LNCAP (cell line): ENCODE data around the gene FADS6.

Experiments used
- TF ChIP-seq, protein P1 (sequence below): fragments of 450-650 bp; IDR thresholded peaks from 2 replicates; pipeline ENCODE4 v1.5.1; 2017; ENCODE audit warnings: mild to moderate bottlenecking

The FADS6 gene

DNA sequence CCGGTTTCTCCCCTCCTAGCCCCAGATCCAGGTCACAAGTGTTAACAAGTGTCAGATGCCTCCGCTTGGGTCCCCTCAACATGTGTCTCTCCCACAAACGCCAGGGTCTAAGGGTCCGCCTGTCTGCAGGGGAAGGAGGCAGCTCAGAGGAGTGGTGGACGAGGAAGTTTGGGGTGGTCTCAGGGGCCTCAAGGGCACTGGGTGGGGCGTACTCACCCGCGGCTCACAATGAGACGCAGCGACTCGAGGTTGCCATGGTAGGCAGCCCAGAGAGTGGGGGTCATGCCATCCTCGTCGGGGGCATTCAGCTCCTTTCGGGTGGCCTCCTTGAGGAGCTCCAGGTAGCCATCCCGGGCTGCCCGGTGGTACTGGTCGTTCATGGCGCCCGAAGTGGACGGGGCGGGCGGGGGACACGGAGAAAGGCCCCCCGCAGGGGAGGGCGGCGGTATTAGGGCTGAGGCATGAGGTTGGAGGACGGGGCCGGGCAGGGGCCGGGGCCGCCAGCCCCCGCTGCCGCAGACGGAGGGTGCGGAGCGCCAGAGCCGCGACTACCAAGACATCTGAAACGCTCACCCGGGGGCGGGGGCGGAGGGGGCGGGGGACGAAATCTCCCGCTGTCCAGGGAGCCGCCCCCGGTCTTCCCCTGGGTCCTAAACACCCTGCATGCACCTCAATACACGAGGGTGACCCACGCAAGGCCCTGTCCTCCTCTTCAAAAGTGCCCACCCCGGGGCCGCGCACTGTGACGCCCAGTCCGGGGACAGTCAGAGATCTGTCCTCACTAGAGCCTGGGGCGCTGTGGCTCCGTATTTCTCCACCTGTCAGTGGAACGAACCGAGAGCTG, 29.5 kb upstream of the FADS6 start, which contains the start of gene USH1G:
Gene USH1G, minus strand, starts transcription at position 562 of the 844 bp plus-strand sequence. Its CDS starts 182 bp downstream, at position 380.
- TF ChIP-seq, protein P1, sequence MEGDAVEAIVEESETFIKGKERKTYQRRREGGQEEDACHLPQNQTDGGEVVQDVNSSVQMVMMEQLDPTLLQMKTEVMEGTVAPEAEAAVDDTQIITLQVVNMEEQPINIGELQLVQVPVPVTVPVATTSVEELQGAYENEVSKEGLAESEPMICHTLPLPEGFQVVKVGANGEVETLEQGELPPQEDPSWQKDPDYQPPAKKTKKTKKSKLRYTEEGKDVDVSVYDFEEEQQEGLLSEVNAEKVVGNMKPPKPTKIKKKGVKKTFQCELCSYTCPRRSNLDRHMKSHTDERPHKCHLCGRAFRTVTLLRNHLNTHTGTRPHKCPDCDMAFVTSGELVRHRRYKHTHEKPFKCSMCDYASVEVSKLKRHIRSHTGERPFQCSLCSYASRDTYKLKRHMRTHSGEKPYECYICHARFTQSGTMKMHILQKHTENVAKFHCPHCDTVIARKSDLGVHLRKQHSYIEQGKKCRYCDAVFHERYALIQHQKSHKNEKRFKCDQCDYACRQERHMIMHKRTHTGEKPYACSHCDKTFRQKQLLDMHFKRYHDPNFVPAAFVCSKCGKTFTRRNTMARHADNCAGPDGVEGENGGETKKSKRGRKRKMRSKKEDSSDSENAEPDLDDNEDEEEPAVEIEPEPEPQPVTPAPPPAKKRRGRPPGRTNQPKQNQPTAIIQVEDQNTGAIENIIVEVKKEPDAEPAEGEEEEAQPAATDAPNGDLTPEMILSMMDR, result no peak

DNA sequence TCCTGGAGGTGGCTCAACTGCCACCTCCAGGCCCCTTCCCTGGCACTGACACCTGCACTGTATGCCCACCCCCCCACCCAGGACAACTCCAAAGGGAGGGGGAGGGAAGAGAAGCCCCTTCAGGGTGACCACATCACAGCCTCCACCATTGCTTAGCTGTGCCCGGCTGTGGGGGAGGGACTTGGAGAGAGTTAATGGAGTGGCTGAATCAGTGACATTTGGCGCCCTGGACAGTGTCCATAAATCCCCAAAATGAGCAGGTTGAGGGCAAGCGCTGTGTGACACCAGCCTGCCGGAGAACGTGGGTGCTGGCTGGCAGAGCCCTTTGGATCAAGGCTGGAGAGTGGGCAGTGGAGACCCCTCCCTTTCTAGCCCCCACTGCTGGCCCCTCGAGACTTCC, 28.7 kb upstream of the FADS6 start:
- TF ChIP-seq, protein P1, result no peak

DNA sequence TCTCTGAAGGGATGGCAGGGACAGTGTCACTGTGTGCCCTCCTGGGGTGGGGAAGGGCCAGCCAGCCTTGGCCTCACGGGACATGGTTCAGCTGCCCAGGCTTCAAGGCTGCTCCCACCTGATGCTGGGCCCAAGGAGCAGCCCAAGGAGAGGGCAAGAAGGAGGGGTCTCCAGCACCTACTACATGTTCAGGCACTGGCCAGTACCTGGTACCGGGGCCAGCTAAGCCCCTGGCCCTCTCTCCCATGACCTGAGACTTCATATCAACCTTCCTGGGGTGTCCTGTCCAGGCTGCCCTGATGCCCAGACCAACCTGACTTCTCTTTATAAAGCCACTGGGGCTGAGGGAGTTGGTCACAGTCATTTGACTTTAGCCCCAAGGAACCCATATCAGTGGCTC, 28.3 kb upstream of the FADS6 start:
- TF ChIP-seq, protein P1, result no peak

DNA sequence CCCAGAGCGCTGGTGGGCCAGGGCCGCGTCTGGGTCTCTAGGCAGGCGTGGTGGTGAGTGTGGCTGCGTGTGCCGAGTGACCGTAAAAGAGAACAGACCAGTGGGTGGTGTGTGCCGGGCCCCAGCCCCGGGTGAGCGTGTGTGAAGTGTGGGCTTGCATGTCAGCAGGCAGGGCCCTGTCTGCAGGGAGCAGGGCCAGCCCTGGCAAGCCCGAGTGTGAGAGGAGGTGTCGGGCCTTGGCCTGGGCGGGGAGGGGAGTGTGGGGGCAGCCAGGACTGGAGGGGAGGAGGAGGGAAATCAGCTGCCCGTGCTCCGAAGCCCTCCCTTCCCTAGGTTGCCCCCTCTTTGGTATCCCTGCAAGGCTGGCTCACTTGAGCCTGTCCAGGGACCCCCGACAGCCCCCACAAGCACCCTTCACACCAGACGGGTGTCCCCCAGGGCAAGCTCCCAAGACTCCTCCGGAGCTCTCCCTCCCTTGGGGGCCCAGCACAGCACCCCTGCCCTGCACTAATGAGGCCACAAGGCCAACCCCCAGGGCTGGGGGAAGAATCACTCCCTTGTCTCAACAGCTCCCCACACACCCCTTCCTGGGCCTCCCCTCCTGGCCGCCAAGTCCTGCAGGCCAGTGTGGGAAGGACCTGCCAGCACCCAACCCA, 27.7 kb upstream of the FADS6 start:
- TF ChIP-seq, protein P1, result no peak

DNA sequence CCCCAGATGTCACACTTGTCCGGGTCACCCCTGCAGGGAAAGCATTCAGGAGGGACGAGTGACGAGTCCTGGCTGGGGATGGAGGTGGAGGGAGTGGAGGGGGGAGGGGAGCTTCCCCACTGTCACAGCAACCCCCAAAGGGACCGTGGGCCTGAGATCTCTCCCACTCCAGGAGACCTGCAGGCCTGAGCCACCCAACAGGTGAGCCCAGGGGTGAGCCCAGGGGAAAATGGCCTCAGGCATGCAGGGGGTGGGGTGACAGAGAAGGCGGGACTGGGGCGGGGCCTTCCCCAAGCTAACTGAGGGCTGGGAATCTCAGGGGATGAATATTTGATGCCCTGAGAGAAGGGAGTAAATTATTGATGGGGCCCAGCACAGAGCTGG, 27.2 kb upstream of the FADS6 start:
- TF ChIP-seq, protein P1, result no peak

DNA sequence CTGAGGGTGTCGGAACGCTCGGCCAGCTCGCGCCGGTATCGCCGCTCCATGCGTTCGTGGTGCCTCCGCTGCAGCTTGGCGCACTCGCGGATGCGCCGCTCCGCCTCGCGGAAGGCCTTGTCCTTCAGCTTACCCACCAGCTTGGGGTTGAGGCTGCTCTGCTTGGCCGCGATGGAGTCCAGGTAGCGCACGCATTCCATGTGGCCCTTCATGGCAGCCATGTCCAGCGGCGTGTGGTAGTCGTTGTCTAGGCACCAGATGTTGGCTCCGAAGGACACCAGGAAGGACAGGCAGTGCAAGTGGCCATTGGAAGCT, 26.8 kb upstream of the FADS6 start:
- TF ChIP-seq, protein P1, result no peak

DNA sequence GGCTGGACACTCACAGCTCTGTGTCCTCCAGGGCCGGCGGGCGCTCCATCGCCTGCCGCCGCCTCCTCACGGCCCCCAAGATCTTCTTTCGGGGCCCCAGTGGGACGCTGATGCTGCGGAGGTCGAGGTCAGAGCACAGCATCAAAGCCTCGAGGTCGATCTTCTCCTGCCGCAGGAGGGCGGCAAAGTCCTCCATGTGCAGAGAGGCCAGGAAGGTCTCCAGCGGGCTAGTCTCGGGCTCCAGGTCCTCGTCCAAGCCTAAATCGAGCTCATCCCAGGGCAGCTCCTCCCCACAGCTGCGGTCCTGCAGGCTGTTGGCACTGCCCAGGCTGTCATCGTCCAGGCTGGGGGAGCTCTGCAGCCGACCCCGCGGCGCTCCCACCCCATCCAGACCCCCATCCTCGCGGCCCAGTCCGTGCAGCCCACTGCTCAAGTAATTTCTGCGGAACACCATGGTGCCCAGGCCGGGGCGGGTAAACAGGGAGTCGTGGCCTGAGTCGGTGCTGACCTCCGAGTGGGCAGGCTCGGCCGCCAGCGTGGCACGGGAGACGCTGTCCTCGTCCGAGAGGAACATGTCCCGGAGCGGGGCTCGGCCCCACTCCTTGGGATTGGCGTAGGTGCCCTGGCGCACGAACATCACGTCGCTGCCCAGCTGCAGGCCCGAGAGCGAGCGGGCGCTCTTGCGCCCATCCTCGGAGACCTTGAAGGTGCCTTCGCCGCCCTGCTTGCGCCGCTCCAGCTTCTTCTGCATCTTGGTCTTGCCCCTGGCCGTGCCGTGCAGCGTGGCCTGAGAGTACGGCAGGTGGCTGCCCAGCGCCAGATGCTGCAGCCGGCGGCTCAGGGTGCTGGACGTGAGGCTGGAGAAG, 26.2 kb upstream of the FADS6 start:
- TF ChIP-seq, protein P1, result no peak
